D721Med (cell line): ENCODE results near the gene APPL1.

Experiments
- DNase-seq: peaks from one replicate; pipeline ENCODE4 v3.0.0; 2011; ENCODE audit warnings: low spot score; ENCODE audit not compliant: insufficient read length
- FAIRE-seq: peaks from 2 replicates; lab custom pipeline; 2011; peaks lifted over from hg19 to GRCh38; lab: Jason Lieb, UNC
- CTCF ChIP-seq: IDR thresholded peaks from 2 replicates; pipeline ENCODE4 v1.5.1; 2012; ENCODE audit warnings: mild to moderate bottlenecking, control low read depth; ENCODE audit not compliant: insufficient read depth; ENCODE audit errors: missing control alignments

Gene APPL1

DNA sequence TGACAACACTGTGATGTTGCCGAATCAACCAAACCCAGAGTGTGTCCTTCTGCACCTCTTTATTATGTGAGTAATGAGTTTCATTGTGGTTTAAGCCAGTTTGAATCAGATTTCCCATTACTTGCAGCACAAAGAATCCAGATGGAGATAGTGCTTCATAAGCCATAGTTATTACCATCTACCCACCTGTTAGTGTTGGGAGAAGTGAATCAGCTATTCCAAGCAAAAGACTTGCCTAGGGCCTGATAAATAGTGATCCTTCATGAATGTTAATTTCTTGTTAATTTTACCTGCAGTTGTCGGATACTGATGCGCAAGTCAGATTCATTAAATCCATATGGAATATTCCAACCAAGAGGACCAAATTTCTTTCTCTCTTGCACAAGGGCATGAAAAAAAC, 86.7 kb downstream of the APPL1 start:
- no peak for TF ChIP-seq CTCF
- FAIRE-seq (no peak), DNase-seq (no peak)
